HG02852 (cell line): Measurements from ENCODE around the gene IL11RA.

Experiments used
- ATAC-seq: cut with Tn5 transposase; IDR thresholded peaks from one replicate; pipeline ENCODE4 v1.9.1; 2021; ENCODE audit warnings: mild to moderate bottlenecking, moderate library complexity; ENCODE audit not compliant: unreplicated experiment

Gene IL11RA

GRCh38 chr9:34651876-34652601 is at the start of gene IL11RA:
TSS of gene IL11RA (plus strand) at chr9:34652185. CDS start at chr9:34655218, 3,033 bp downstream.
- no peak for ATAC-seq

DNA sequence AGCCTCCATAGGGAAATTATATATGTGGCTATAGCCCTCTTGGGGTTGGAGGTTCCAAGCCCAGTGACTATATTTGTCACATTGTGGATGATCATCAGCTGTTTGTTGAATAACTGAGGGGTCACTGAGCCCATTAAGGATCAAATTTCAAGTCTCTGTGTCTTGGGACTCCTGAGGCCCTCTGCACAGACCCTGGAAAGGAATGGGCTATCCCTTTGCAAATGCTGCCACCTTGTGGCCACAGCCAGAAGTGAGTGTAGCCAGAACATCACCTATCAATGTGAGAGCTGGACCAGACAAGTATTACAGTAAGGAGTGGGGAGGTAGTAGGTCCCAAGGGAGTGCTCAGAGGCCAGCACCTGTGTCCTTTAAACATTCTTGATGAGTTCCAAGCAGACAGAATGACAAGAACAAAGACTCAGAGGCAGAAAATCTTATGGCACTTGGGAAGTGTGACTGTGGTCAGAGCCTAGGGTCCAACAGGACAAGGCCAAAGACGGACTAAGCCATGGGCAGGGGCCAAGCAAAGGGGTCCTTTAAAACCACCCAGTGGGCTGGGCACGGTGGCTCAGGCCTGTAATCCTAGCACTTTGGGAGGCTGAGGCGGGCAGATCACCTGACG is 48.3 kb upstream of the IL11RA start:
- ATAC-seq = peak; percentile 68

GRCh38 chr9:34606190-34606589 is 45.8 kb upstream of the IL11RA start:
- no peak for ATAC-seq

DNA sequence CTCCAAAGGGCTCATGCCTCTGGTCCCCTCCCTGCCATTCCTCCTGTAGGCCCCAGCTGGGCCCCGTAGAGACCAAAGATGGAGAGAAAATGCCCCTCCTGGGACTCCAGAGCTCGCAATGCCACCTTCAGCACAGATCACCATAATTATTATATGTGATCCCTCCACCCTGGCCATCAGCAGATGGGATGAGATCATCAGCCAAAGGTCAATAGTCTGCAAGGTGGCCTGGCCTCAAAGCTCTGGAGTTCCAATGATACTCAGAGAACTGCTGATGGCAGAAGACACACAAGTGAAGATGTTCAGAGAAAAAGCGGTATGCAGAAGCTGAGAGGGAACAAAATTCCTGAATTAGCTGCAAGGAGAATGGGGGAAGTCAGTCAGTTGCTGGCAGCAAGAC is 45.1 kb upstream of the IL11RA start:
- no peak for ATAC-seq

DNA sequence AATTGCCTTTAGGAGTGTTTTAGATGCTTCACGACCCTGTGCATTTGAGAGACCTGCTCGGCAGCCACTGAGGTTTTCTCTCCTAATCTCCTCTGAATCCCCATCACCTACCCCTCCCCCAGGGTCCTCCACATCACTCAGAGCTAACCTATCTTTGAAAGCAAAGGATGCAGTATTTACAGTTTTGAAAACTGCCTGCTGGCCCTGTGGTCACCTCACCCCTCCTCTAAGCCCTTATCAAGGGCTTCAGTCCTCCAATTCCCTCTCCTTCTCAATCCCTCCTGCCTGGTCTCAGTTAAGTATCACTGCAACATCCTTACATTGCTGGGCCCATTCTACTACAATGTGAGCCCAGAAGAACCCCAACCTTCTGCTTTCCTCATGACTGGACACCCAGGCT is 44.7 kb upstream of the IL11RA start:
- ATAC-seq = no peak

DNA sequence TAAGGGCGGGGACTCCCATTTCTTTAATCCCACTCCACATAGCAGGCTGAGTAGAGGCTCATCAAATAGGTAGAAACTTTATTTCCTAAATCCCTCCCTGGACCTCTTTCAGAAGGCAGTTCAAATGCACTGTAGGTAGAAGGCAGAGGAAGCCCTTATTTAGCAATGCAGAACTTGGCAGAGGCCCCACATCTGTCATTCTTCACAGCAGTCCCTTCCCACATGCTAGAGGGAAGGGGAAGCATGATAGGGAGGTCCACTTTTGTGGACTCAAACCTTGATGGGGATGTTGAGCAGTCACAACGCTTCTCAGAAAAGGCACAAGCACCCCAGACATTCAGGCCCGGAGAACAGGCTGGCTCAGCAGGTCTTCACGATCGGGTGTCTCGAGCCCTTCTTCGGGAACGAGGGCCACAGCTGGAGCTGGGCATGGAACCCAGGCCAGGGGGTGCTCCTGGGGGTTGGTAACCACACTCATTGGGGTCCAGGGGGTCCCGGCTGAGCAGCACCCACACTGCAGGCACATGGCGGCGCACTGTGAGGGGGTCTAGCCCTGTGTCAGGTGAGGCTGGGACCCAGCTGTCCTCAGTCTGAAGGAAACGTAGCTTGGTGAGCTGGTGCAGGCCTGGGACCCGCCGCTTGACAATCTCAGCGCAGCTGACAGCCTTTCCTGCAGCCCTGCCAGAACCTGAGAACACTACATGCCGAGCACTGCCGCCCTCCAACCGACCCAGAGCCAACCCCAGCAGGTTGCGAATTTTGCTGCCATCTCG is 41.4 kb upstream of the IL11RA start:
- ATAC-seq = no peak

DNA sequence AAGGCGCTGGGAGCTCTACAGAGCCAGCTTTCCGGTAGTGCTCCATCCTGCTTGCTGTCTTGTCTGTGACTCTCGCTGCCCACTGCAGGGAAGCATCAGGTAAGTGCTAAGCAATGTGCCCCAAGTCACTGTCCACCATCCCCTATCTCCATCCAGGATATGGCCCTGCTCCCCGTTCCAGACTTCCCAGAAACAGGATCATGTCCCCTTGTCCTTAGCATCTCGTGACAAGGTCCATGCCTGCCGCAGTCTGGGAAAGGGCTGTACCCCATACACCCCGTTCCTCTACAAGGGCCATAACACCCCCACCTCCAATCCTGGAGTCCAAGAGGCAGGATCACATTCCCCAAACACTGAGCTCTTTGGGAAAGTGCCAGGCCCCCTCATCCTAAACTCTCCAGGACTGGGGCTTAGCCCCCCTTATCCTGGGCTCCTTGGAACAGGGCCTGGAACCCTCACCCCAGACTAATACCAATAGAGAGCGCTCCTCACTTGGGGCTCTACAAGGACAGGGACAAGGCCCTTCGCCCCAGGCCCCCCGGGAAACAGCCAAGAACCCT is 40.7 kb upstream of the IL11RA start:
- ATAC-seq = peak; percentile 5

- ATAC-seq = peak; percentile 89
Measured at GRCh38 chr9:34611811-34612787, 39.9 kb upstream of the IL11RA start, which contains the start of gene RPP25L. TSS of gene RPP25L (minus strand) at chr9:34612097. CDS start at chr9:34611296, 801 bp downstream.

- peak; percentile 35 for ATAC-seq
Measured at GRCh38 chr9:34612788-34613390, 39.1 kb upstream of the IL11RA start.

- ATAC-seq = no peak
Measured at GRCh38 chr9:34615132-34615531, 36.9 kb upstream of the IL11RA start.

- peak; percentile 99 for ATAC-seq
Measured at GRCh38 chr9:34620061-34620994, 31.7 kb upstream of the IL11RA start, which contains the start of gene DCTN3. TSS of gene DCTN3 (minus strand) at chr9:34620495. CDS start at chr9:34620464, 31 bp downstream.

DNA sequence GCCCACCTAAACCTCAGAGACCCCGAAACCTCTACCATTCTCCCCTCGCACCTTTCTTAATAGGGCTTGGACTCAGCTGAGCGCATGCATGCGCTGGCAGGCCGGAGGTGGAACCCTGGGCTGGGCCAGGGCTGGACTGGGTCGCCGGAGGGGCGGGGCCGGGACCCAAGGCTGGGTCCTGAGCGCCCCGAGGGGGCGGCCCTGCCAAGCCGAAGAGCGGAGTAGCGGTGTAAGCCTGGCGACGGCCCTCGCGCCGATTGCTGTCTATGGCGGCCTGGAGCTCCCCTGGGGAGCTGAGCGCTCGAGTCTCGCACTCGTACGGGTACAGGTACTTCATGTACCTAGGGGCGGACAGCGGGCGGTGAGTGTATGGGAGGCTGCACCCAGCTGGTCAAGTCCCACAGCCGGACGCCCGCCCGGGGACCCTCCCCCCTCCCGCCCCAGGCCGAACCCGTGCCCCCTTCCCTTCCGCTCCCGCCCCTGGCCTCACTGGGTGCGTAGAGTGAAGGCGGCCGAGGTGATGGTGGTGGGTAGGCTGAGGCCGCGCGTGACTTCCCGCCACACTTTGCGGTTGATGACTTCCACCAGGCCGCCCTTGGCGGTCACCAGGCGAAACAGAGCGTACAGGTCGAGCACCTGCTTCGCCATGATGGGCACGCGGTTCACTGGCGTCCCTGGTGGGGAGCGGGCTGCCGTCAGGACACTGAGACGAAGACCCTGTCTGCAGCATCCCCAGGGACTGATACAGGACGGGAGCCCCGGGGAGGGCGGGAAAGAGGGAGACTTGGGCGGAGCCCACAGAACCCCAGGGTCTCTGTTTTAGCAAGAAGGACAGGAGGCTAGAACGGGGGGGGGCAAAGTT is 28.4 kb upstream of the IL11RA start:
- no peak for ATAC-seq

- no peak for ATAC-seq
Measured at GRCh38 chr9:34624475-34625185, 27.4 kb upstream of the IL11RA start.

GRCh38 chr9:34625186-34625486 is 26.8 kb upstream of the IL11RA start:
- ATAC-seq = no peak

DNA sequence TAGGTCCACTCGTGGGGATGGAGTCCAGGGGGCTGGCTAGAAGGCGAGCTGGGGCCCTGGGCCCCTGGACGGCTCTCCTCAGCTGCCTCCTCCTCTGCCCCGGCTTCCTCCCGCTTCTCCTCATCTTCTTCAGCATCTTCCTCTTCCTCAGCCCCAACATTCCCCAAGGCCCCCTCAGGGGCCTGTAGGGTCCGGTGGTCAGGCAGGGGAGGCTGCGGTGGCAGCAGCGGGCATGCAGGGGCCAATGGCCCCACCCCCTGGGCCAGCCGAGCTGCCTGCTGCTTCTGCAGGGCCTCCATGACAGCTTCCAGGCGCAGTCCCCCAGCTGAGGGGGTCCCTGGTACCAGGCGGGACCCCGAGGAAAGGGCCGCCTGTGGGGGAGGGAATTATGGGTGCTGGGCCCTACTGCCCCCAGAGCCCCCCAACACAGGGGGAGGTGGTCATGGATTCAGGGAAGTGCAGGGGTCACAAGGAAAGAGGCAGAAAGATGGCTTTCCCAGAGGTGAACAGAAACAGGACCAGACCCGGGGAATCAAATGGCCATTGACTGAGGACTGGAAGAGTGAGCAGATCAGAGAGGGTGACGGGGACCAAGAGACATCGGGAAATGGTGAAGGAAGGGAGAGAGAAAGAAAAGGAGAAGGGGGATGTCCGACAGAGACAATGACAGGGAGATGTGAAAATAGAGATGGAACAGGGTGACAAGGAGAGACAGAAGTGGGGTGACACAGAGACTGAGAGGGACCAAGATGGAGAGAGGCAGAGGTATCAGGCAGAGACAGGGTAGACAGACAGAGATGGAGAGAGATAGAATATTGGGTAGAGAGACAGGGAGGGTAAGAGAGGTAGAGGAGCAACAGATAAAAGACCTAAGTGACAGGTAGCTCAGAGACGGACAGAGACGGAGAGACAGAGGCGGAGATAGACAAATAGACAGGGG is 24.0 kb upstream of the IL11RA start:
- no peak for ATAC-seq
